H1 (cell line): ENCODE data around the gene PHEX. TPM values are rescaled to one million over a fixed set of nuclear protein-coding genes. Genes with fewer than 3 reads are reported as not detected.

Experiments used
- BRCA1 ChIP-seq: IDR thresholded peaks from 2 replicates; pipeline ENCODE4 v1.6.1; 2012; ENCODE audit warnings: low read depth, low read length, improper control_type of control experiment
- CEBPB ChIP-seq: IDR thresholded peaks from 2 replicates; pipeline ENCODE4 v1.6.1; 2012; ENCODE audit warnings: low read depth, low read length
- KDM5A ChIP-seq: fragments of 200-600 bp; IDR thresholded peaks from 2 replicates; pipeline ENCODE4 v1.7.1; 2012; ENCODE audit warnings: mild to moderate bottlenecking, low read length, inconsistent platforms, mixed read lengths
- SAP30 ChIP-seq: fragments of 300-600 bp; sonication (generic); IDR thresholded peaks from 2 replicates; pipeline ENCODE4 v1.7.1; 2012; ENCODE audit warnings: low read length, moderate library complexity, mild to moderate bottlenecking, inconsistent platforms; ENCODE audit not compliant: insufficient read depth, insufficient replicate concordance
- SIRT6 ChIP-seq: IDR thresholded peaks from one replicate; pipeline ENCODE4 v1.7.1; 2012; ENCODE audit warnings: low read length, inconsistent platforms
- TAF7 ChIP-seq: optimal IDR thresholded peaks from 2 replicates; pipeline ENCODE3; 2011; ENCODE audit warnings: low read depth, mild to moderate bottlenecking, inconsistent platforms, low read length, moderate library complexity, borderline replicate concordance
- TEAD4 ChIP-seq: IDR thresholded peaks from 2 replicates; pipeline ENCODE4 v1.6.1; 2012; ENCODE audit warnings: low read depth, low read length, inconsistent platforms, mixed read lengths
- polyA plus RNA-seq, 7 experiments: library from polyadenylated mRNA; depleted of rRNA in 3 of 7; stranded (reverse) in 5 of 7; unstranded in 2 of 7; fragments of >200 nt in 5 of 7; fragments of 200-250 nt in 2 of 7; gene quantifications; 1 replicate in 5 of 7; 2 replicates in 1 of 7; 4 replicates in 1 of 7; pipeline versions ENCODE4 v1.2.1 to v1.2.3, GENCODE V29; 2011 to 2013; ENCODE audit warnings: missing spikeins in 2 of 7, mixed read lengths in 2 of 7
- total RNA-seq: library from RNA; stranded (reverse); fragmentation: NEBNext Ultra II Directional; extraction: Animal tissue kit (Norgen Biotek cat#: 25700); gene quantifications from 2 replicates; pipeline ENCODE4 v1.2.1, GENCODE V29; 2021

The PHEX gene
- total and polyA plus RNA-seq, 2 of the 8 experiments (the other 6 are each of a cell fraction or from before 2014, with no cell fraction given): 0.03 to 0.11 TPM

DNA sequence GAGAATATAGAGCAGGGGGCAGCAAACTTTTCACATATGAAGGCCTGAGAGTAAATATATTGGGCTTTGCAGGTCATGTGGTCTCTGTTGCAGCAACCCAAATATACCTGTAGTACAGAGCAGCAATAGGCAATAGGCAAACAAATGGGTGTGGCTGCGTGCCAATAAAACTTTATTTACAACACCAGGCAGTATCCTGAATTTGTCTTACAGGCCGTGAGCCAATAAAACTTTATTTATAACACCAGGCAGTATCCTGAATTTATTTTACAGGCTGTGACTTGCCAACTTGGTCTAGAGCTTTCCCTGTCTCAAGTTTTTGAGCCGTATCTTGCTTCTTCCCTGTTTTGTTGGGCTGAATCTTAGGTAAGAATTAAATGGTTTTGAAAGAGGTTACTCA, 118.2 kb downstream of the PHEX start (continued):
- no peak for TF ChIP-seq SAP30
- TF ChIP-seq CEBPB: no peak
- no peak for TF ChIP-seq KDM5A
- no peak for TF ChIP-seq BRCA1
- TF ChIP-seq TEAD4: no peak
- no peak for TF ChIP-seq SIRT6
- no peak for TF ChIP-seq TAF7
